ENCODE data around the gene BDH1. TPM values are rescaled to one million over a fixed set of nuclear protein-coding genes. Genes with fewer than 3 reads are reported as not detected.

Gene BDH1
- total and polyA plus RNA-seq, 2 of the 13 experiments (the other 11 are each of a cell fraction or from before 2014, with no cell fraction given): 21.2 to 71.9 TPM

GRCh38 chr3:197522183-197522715, 33.5 kb downstream of the BDH1 start (continued):
- 0 out of 2 replicates have a peak, but pooled peaks have one; percentile 24 for TF ChIP-seq ZBTB4 (CRISPR knock-in tag; IDR thresholded peaks at IDR 0.05; ENCODE audit: borderline replicate concordance)
- no peak; the same call in 1 of the 2 replicates for TF ChIP-seq SALL1 (CRISPR knock-in tag; IDR thresholded peaks at IDR 0.05)
- no peak for TF ChIP-seq ZNF770 (CRISPR knock-in tag; IDR thresholded peaks at IDR 0.05)
- TF ChIP-seq RXRA (CRISPR knock-in tag; IDR thresholded peaks at IDR 0.05): no peak
- no peak for TF ChIP-seq TFE3 (CRISPR knock-in tag; IDR thresholded peaks at IDR 0.05)
- no peak for TF ChIP-seq ZNF232 (CRISPR knock-in tag; IDR thresholded peaks at IDR 0.05; ENCODE audit: borderline replicate concordance)
- TF ChIP-seq ARID2 (CRISPR knock-in tag; IDR thresholded peaks at IDR 0.05; ENCODE audit: borderline replicate concordance): 0 out of 2 replicates have a peak, but pooled peaks have one; percentile 30
- TF ChIP-seq SNAPC5 (CRISPR knock-in tag; IDR thresholded peaks at IDR 0.05; ENCODE audit: borderline replicate concordance): no peak
- TF ChIP-seq ZNF207 (IDR thresholded peaks at IDR 0.05; ENCODE audit: borderline replicate concordance): no peak
- peak; percentile 13; the same call in 1 of the 2 replicates for TF ChIP-seq PHF8 (CRISPR knock-in tag; IDR thresholded peaks at IDR 0.05)
- TF ChIP-seq ZKSCAN1 (IDR thresholded peaks at IDR 0.05; ENCODE audit: low read length): no peak
- no peak for TF ChIP-seq ATAD3A (CRISPR knock-in tag; IDR thresholded peaks at IDR 0.05)
- TF ChIP-seq ZNF20 (CRISPR knock-in tag; IDR thresholded peaks at IDR 0.05): no peak
- TF ChIP-seq ARID5B (CRISPR knock-in tag; IDR thresholded peaks at IDR 0.05): 0 out of 2 replicates have a peak, but pooled peaks have one; percentile 23
- TF ChIP-seq PAWR (CRISPR knock-in tag; IDR thresholded peaks at IDR 0.05; ENCODE audit: borderline replicate concordance): no peak
- TF ChIP-seq RCOR2 (CRISPR knock-in tag; IDR thresholded peaks at IDR 0.05): no peak
- TF ChIP-seq TBX2 (CRISPR knock-in tag; IDR thresholded peaks at IDR 0.05; ENCODE audit: borderline replicate concordance): peak; percentile 34; the same call in 1 of the 2 replicates
